Ramos (cell line): ENCODE data around the gene CKS2.

ENCODE experiments used
- in situ Hi-C: fragments of 300-500 bp; cut with MboI; formaldehyde crosslinking; loops from one replicate; pipeline ENCODE4 v1.14.3; 2022; ENCODE audit warnings: low sequenced_read_pairs; ENCODE audit not compliant: unreplicated experiment

CKS2 gene

DNA sequence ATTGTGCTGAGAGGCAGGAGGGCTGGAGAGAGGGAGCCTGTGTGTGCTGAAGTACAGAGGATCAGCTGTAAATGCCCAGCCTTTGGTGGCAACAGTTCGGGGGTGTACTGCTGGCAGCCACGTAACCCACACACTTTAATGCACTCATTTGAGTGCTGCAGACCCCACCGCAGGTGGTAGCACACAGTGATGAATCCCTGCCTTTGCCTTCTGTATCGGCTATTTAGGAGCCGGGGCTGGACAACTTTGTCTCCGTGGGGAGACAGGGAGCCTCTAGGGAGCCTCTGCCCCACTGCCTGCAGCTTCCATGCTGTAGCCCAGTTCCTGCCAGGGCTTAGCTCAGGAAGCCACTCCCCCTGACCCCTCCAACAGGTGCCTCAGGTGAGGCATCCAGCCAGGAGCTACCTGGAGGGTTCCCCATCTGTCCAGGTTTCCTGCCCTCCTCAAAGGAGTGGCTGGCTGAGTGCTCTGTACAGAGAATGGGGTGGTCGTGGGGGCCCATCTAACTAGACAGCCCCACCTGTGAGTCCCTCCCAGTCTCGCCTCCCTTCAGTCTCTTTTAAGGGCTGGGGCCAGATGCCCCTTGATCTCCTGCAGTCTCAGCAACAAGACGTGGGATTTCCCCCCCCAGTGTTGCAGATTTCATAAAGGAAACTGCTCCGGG, 51.8 kb downstream of the CKS2 start:
- in situ Hi-C loops: no loop called here

DNA sequence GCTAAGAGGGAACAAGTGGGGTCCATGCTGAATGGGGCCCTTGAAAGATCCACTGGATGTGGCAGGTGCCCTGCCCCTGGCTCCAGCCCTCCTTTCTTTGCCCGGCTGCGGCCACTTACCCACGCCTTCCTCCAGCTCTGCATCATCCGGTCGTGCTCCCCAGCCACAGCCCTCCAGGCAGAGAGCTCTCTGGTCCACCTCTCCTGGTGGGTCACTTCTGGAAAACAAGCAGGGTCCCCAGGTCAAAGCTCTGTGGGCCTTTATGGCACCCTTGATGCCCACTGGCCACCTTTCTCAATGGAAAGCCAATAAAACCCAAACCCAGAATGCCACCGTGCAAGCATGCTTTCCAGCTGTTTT, 52.3 kb downstream of the CKS2 start:
- in situ Hi-C loops: no loop called here

DNA sequence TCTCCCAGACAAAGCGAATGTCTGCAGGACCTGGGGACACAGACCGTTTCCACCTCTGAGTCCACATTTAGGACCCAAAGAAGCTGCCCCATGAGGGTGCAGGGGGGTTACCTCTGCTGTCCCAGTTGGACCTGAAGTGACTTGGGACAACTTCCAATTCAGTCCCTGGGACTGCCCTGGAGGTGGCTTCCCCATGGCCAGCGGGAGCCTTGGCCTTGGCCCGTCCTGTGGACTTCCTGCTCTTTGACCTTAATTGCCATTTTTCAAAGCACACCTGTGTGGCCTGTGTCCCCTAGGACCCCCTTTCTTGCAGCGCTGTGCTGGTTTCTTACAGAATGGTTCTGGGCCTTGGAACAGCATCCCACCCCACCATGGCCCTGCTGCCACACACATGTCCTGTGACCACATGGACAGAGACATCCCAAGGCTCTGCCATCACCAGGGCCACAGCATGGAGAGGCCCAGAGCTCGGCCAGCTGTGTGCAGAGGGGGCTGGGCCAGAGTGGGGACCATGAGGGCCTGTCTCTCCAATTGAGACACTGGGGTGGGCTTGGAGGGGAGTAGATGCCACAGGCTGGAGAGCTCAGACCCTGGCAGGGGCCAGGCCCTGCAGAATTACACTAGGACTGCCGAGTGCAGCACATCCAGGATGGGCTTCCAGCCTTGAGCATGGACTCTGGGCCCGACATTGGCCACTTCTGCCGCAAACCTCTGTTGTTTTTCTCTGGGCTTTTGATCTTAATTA, 53.1 kb downstream of the CKS2 start:
- in situ Hi-C loops: no loop called here

DNA sequence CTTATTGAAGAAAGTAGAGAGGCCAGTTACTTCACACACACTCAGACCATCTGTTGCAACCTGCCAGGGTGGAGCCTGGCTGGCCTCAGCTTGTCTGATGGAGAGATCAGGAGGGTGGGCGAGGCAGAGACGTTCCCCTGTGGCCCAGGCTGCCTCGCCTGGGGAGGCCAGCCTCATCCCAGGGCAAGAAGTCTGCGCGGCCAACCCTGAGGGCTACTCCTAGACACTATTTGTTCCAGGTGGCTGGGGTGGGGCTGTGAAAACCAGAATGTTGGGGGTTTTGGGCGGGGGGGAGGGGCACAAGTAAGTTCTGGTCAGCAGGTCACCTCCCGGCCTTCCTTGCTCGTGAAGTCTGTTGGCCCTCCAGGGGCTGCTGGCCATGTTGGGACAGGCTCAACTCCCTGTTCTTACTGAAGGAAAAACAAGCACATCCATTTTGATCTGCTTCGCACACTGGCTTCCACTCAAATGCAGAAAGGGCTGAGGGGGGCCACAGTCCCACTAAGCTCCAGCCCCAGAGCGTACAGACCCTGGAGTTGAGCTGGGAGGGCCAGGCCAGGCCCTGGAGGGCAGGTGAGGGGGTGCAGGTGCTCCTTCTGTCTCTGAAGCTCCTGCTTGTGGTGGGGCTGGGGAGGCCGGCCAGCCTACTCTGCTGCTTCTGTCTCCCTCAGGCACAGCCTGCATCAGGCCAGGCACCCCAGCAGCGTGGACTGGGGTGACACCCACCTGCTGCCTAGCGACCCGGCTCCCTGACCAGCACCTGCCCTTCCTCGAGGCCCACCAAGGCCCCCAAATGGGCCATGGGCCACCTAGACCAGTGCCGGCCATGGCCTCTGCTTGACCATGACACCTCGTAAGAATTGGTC, 53.9 kb downstream of the CKS2 start:
- in situ Hi-C loops: no loop called here

DNA sequence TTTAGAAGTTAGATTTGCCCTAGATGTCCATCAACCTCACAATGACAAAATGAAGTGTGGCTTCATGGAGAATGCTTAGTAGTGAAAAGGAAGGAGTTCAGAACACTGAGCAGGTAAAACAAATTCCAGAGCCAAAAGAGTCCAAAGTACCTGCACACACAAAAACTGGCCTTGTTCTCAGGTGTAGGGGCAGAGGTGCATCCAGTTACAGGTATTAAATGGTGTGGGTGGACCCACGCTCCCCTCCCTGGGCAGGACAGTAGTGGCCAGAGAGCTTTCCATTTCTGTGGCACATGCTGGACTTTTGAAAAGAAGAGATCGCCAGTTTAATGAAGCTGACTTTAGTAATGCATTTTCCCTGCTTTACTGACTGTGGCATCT, 54.5 kb downstream of the CKS2 start:
- in situ Hi-C loops: no loop called here
